ENCODE measurements around the gene GAA. TPM values are rescaled to one million over a fixed set of nuclear protein-coding genes. Genes with fewer than 3 reads are reported as not detected.

GAA gene
- total RNA-seq, 1 donor from 2014 or later, result 15.2 TPM

DNA sequence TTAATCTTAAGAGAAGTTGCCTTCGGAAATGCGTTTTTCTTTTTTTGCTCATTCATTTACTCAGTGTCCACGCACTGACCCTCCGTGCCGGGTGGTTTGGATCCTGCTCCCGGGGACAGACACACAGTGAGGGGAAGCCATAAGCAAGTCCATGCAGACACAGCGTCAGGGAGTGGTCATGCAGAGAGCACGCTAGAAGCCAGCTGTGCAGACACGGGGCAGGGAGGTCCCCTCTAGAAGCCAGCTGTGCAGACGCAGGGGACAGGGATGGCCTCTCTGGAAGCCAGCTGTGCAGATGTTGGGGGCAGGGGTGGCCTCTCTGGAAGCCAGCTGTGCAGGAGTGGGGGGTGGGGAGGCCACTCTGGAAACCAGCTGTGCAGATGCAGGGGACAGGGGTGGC lies 4.8 kb downstream of the GAA start:
- Histone ChIP-seq H2AFZ (replicated peaks) (no peak overlapping the region), H3K79me2 (ENCODE audit: low read depth) (no peaks in the 10 kb centered on the region), H4K20me1 (ENCODE audit: low read depth) (no peaks in the 10 kb centered on the region), H3K4me2 (no peak overlapping the region), H3K9me3 (ENCODE audit: low read depth) (no peaks in the 10 kb centered on the region), H3K4me3 (no peak overlapping the region), H3K4me1 (peaks cover 10% of the 10 kb centered on the region), H3K36me3 (no peaks in the 10 kb centered on the region), H3F3A (ENCODE audit: low read depth) (no peaks in the 10 kb centered on the region), H3K27me3 (no peaks in the 10 kb centered on the region), H3K9ac (no peak overlapping the region), H3K27ac (no peak overlapping the region)
- H3K4me1 Mint-ChIP-seq, result peaks cover 29% of the 10 kb centered on the region
- TF ChIP-seq EZH2phosphoT487 (IDR thresholded peaks at IDR 0.05), result no peak
- no peak for TF ChIP-seq EZH2 (IDR thresholded peaks at IDR 0.05)
- no peaks in the 10 kb centered on the region for H3K9me3 Mint-ChIP-seq
- no peaks in the 10 kb centered on the region for H3K36me3 Mint-ChIP-seq
- DNase-seq (ENCODE audit: low spot score), result no peak
- H3K27ac Mint-ChIP-seq, result peak overlapping the region; percentile 91
- peaks cover 6% of the 10 kb centered on the region for H3K27me3 Mint-ChIP-seq (ENCODE audit: insufficient read depth, low read depth)
- H3K4me3 Mint-ChIP-seq, result peak overlapping the region; percentile 26

DNA sequence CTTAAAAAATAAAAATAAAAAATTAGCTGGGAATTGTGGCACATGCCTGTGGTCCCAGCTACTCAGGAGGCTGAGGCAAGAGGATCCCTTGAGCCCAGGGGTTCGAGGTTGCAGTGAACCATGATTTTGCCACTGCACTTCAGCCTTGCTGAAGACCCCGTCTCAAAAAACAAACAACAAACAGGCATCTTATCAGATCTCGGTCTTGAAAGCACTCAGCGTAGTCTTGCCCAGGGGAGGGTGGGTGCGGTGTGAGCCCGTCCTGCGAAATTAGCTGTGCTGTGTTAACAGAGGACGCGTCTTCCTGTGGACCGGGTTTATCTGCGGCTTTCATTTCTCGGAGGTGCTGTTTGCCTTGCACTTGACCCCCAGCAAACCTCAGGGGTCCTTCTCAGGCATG lies 5.4 kb downstream of the GAA start:
- Mint-ChIP-seq H3K27me3 (ENCODE audit: insufficient read depth, low read depth) (peaks cover 6% of the 10 kb centered on the region), H3K9me3 (no peaks in the 10 kb centered on the region), H3K4me1 (peaks cover 29% of the 10 kb centered on the region), H3K36me3 (no peaks in the 10 kb centered on the region), H3K27ac (no peak overlapping the region), H3K4me3 (no peak overlapping the region)
- Histone ChIP-seq H3K9me3 (ENCODE audit: low read depth) (no peaks in the 10 kb centered on the region), H3K4me3 (no peak overlapping the region), H3K36me3 (no peaks in the 10 kb centered on the region), H3K9ac (no peak overlapping the region), H2AFZ (replicated peaks) (no peak overlapping the region), H3K79me2 (ENCODE audit: low read depth) (no peaks in the 10 kb centered on the region), H4K20me1 (ENCODE audit: low read depth) (no peaks in the 10 kb centered on the region), H3K27ac (no peak overlapping the region), H3K4me1 (peaks cover 10% of the 10 kb centered on the region), H3F3A (ENCODE audit: low read depth) (no peaks in the 10 kb centered on the region), H3K4me2 (no peak overlapping the region), H3K27me3 (no peaks in the 10 kb centered on the region)
- TF ChIP-seq EZH2 (IDR thresholded peaks at IDR 0.05), result no peak
- no peak for TF ChIP-seq CTCF (IDR thresholded peaks at IDR 0.05)
- no peak for TF ChIP-seq EZH2phosphoT487 (IDR thresholded peaks at IDR 0.05)
- no peak for DNase-seq (ENCODE audit: low spot score)

- Histone ChIP-seq H3K4me1 (peaks cover 4% of the 10 kb centered on the region), H3K36me3 (no peaks in the 10 kb centered on the region), H3K9ac (no peak overlapping the region), H3K27me3 (no peaks in the 10 kb centered on the region), H2AFZ (replicated peaks) (no peak overlapping the region), H4K20me1 (ENCODE audit: low read depth) (no peaks in the 10 kb centered on the region), H3K4me3 (no peak overlapping the region), H3K79me2 (ENCODE audit: low read depth) (no peaks in the 10 kb centered on the region), H3K4me2 (no peak overlapping the region), H3K27ac (no peak overlapping the region), H3F3A (ENCODE audit: low read depth) (no peaks in the 10 kb centered on the region), H3K9me3 (ENCODE audit: low read depth) (no peaks in the 10 kb centered on the region)
- TF ChIP-seq EZH2phosphoT487 (IDR thresholded peaks at IDR 0.05) (no peak), EZH2 (IDR thresholded peaks at IDR 0.05) (no peak), CTCF (IDR thresholded peaks at IDR 0.05) (no peak)
- no peaks in the 10 kb centered on the region for H3K36me3 Mint-ChIP-seq
- no peak for DNase-seq (ENCODE audit: low spot score)
- no peak overlapping the region for H3K4me3 Mint-ChIP-seq
- H3K4me1 Mint-ChIP-seq, result peaks cover 23% of the 10 kb centered on the region
- peaks cover 3% of the 10 kb centered on the region for H3K27me3 Mint-ChIP-seq (ENCODE audit: insufficient read depth, low read depth)
- H3K27ac Mint-ChIP-seq, result no peak overlapping the region
- H3K9me3 Mint-ChIP-seq, result no peaks in the 10 kb centered on the region
Measured at GRCh38 chr17:80107231-80108021, 6.0 kb downstream of the GAA start.
